GM12878 (cell line): ENCODE results near the gene THOC1.

Experiments used
- BMI1 ChIP-seq: fragments of 450-650 bp; IDR thresholded peaks from 2 replicates; pipeline ENCODE4 v1.6.1; 2016; ENCODE audit warnings: mild to moderate bottlenecking, moderate library complexity, borderline replicate concordance
- POLR2A ChIP-seq: IDR thresholded peaks from 2 replicates; pipeline ENCODE4 v1.6.1; 2011; ENCODE audit warnings: low read depth, mild to moderate bottlenecking, low read length
- RAD21 ChIP-seq: IDR thresholded peaks from 2 replicates; pipeline ENCODE4 v1.6.1; 2011; ENCODE audit warnings: mild to moderate bottlenecking, low read depth, low read length, moderate library complexity; ENCODE audit not compliant: insufficient read depth
- STAT3 ChIP-seq: IDR thresholded peaks from 2 replicates; pipeline ENCODE4 v1.6.1; 2011; ENCODE audit warnings: low read depth, low read length, improper control_type of control experiment
- TF ChIP-seq, protein P1 (sequence below), 3 experiments: IDR thresholded peaks in 2 of 3; conservative IDR thresholded peaks in 1 of 3; 2 replicates each; pipeline ENCODE4 v1.5.1; 2011; ENCODE audit warnings: low read depth in 3 of 3, low read length in 3 of 3, mild to moderate bottlenecking in 3 of 3, control low read depth in 2 of 3, moderate library complexity in 2 of 3, inconsistent platforms in 1 of 3, mixed read lengths in 1 of 3; ENCODE audit not compliant: control insufficient read depth in 2 of 3, insufficient read depth in 1 of 3; ENCODE audit errors: extremely low read depth in 1 of 3

DNA sequence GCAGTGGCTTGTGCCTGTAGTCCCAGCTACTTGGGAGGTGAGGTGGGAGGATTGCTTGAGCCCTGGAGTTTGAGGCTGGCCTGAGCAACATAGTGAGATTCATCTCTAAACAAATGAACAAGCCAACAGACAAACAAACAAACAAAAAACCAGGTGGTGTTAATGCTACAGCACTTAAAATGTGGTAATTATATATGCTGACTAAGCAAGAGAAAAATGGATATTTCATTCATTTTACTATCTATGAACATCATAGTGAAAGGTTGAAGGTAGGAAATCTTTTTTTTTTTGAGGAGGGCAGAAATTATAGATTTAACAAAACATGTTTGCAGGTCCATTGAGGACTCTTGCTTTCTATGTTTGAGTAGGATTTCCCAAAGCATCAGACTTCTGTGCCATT is 42.2 kb upstream of the THOC1 start:
- no peak for TF ChIP-seq POLR2A
- TF ChIP-seq RAD21, result no peak
- no peak for TF ChIP-seq STAT3
- no peak for TF ChIP-seq BMI1
- TF ChIP-seq, protein P1, sequence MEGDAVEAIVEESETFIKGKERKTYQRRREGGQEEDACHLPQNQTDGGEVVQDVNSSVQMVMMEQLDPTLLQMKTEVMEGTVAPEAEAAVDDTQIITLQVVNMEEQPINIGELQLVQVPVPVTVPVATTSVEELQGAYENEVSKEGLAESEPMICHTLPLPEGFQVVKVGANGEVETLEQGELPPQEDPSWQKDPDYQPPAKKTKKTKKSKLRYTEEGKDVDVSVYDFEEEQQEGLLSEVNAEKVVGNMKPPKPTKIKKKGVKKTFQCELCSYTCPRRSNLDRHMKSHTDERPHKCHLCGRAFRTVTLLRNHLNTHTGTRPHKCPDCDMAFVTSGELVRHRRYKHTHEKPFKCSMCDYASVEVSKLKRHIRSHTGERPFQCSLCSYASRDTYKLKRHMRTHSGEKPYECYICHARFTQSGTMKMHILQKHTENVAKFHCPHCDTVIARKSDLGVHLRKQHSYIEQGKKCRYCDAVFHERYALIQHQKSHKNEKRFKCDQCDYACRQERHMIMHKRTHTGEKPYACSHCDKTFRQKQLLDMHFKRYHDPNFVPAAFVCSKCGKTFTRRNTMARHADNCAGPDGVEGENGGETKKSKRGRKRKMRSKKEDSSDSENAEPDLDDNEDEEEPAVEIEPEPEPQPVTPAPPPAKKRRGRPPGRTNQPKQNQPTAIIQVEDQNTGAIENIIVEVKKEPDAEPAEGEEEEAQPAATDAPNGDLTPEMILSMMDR (IDR thresholded peaks at IDR 0.05 in 2 of 3, conservative IDR thresholded peaks at IDR 0.05 in 1 of 3; ENCODE audit: control insufficient read depth in 2 of 3, extremely low read depth in 1 of 3, insufficient read depth in 1 of 3, low read depth in 3 of 3, low read length in 3 of 3), result no peak
